Activated T-cell treated with anti-CD3 and anti-CD28 coated beads for 48 hours (primary cell): ENCODE data around the gene METTL14.

Experiments used
- DNase-seq: peaks from one replicate; pipeline ENCODE4 v3.0.0-alpha.2; 2020; ENCODE audit warnings: low read depth

The METTL14 gene

GRCh38 chr4:118759481-118759880, 74.3 kb downstream of the METTL14 start:
- DNase-seq: no peak

GRCh38 chr4:118760092-118760491, 74.9 kb downstream of the METTL14 start:
- no peak for DNase-seq

GRCh38 chr4:118760493-118760892, 75.3 kb downstream of the METTL14 start:
- DNase-seq: no peak

- DNase-seq: no peak
Observed at GRCh38 chr4:118761397-118762016, 76.3 kb downstream of the METTL14 start.

GRCh38 chr4:118762155-118762554, 77.0 kb downstream of the METTL14 start:
- no peak for DNase-seq

- DNase-seq: no peak
Observed at GRCh38 chr4:118762730-118763477, 77.7 kb downstream of the METTL14 start.
